NCI-H187 (cell line): ENCODE results near the gene WNT11.

ENCODE experiments used
- DNase-seq, 2 experiments: peaks; one replicate each; lab custom pipeline; 2025; lab: John Stamatoyannopoulos, UW

WNT11 gene

GRCh38 chr11:76237914-76238313, 31.6 kb upstream of the WNT11 start:
- no peak for DNase-seq

- DNase-seq = no peak
Observed at GRCh38 chr11:76237000-76237649, 30.8 kb upstream of the WNT11 start.

- DNase-seq = no peak
Observed at GRCh38 chr11:76236092-76236999, 30.0 kb upstream of the WNT11 start.

- DNase-seq = peak; percentile 52 to 91
Observed at GRCh38 chr11:76235233-76236091, 29.2 kb upstream of the WNT11 start.

DNA sequence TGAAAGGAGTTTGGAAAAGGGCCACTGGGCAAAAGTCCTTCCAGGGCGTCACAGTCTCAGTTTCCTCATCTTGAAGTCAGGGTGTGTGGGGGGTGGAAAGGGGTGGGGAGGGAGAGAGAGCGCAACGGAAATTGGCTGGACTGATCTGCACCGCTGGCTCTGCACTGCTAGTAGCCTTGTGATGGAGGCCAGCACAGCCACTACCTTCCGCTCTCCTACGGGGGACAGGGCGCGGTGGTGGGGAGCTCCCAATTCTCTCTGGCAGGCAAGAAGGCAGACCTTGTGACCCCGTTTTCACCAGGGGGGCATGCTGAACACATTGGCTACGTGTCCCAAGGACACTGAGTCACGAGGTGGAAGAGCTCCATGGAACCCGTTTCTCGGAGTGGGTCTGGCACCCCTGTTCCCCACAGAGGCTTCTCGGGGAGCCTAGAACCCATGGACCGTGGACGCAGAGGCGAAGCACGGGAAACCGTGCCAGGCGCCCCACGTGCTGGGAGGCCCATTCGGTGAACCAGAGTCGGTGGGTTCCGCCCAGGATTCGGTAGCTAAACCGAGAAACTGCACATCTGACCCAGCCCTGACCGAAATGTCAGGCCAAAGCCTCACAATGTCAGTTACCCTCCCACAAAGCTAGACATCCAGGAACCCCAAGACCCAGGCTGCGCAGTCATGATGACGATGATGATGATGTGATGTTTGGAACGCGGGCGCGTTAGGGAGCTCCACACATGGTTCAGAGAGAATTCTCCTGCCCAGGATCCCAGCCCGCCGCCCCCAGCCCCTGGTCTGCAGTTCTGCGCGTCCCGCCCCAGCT, 28.3 kb upstream of the WNT11 start:
- DNase-seq = no peak

GRCh38 chr11:76234021-76234415, 27.7 kb upstream of the WNT11 start:
- no peak for DNase-seq

DNA sequence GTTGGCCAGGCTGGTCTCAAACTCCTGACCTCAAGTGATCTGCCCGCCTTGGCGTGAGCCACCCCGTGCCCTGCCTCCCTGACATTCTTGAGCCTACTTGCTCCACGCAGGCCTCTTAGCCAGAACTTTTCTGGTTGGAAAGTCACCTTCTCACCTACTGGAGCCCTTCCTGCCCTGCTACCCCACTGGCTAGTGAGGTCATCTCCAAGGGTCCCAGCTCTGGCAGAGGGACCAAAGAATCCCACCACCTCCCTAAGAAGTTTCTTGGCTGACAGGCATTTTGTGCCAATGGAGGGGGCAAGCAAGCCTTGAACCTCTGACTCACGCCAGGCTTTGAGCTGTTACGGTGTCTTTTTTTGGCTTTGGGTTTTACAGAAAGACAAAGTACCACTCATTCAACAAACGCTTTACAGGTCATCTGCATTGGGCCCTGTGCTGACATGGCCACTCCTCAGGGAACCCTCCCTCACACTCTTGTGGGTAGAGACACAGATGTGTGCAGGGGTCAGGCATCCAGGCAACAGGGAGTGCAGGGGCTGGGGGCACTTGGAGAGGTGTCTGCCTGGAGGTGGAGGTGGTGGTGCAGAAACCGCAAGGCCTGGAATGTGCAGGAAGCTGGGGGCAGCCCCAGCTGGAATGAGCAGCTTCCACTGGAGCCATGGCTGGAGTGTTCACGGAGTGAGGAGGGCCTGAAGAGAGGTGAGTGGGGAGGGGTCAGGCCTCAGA, 27.1 kb upstream of the WNT11 start:
- no peak for DNase-seq

- DNase-seq = no peak
Observed at GRCh38 chr11:76232026-76232665, 25.8 kb upstream of the WNT11 start.

DNA sequence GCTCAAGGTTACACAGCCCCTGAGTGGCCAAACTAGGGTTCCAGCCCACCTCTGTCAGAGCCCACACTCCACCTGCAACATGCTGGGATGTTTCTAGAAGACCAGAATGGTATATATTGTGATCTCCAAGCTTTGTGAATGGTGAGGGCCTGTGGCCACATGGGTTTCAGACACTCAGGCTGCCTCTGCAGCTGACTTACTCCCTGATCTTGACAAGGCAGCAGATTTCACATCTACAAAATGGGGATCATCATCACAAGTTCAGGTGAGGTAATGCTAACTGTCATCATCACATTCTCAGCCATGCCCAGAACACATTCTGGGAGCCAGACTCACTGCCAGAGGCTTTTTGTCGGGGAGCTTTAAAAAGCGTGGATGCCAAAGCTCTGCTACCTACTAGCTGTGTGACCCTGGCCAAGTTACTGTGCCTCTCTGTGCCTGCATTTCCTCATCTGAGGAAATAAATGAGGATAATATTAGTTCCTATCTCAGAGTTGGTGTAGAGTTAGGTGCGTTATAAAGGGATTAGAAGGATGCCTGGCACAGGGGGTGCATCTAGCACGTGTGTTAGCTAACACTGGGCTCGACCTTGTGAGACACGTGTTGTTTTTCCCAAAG, 24.9 kb upstream of the WNT11 start:
- no peak for DNase-seq

DNA sequence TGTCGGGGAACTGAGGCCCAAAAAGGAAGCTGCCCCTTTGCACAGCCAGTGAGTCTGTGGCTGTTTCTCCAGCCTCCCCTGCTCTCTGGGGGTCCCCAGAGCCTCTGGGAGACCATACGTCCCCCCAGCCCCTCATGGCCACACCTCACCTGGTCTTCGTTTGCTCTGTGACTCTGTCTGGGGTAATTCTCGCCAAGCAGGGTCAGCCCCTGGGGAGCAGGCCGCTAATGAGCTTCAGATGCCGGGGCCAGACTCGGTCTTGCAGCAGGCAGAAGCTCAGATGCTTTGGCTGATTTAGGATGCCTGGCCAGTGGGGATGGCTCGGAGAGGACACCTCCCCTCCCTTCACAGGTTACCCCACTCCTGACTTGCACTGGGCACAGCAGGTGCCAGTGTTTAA, 24.1 kb upstream of the WNT11 start:
- DNase-seq = no peak

DNA sequence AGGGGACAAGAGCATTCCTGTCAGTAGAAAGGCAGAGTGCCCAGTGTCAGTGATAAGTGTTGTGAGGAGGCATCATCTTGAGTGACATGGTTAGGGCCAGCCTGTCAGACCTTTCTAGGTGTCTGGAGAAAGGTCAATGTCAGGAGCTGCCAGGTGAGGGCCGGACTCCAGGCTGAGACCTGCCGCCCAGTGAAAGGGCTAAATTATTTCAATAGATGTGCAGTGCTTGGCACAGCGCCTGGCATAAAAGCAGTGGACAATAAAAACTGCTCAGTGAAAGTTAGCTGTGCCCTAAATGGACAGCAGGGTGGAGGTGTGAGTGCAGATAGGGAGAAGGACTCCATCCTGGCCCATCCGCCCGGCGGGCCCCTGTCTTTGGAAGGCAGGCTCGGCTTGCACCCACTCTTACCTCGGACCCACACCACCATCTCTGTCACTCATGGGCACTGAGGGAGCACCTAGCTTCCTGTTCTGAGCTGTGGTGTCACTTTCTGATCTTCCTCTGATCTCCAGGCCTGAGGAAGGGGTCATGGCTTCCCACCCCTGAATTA, 23.5 kb upstream of the WNT11 start:
- DNase-seq = no peak

DNA sequence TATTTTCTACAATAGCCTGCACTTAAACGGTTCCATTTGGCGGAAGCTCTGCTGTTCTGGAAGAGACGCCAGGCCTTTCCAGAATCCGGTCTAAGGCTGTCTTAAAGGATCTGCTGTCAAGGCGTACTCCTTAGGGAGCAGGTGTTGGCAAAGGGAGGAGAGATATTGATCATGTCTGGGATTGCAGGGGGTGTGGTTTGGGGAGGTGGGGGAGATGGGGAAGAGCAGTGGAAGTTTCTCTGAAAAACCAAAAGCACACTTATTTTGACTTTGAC, 22.5 kb upstream of the WNT11 start:
- DNase-seq = no peak

- DNase-seq = no peak
Observed at GRCh38 chr11:76228071-76228874, 22.0 kb upstream of the WNT11 start.

- DNase-seq = no peak
Observed at GRCh38 chr11:76226626-76227025, 20.3 kb upstream of the WNT11 start.

- no peak for DNase-seq
Observed at GRCh38 chr11:76225122-76225611, 18.9 kb upstream of the WNT11 start.

- DNase-seq = no peak
Observed at GRCh38 chr11:76224461-76225121, 18.3 kb upstream of the WNT11 start.

DNA sequence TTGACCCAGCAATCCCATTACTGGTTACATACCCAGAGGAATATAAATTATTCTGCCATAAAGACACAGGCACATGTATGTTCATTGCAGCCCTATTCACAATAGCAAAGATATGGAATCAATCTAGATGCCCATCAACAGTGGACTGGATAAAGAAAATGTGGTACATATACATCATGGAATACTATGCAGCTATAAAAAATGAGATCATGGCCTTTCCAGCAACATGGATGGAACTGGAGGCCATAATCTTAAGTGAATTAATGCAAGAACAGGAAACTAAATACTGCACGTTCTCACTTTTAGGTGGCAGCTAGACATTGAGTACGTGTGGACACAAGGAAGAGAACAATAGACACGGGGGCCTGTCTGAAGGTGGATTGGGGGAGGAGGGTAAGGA, 15.1 kb upstream of the WNT11 start:
- DNase-seq = no peak

DNA sequence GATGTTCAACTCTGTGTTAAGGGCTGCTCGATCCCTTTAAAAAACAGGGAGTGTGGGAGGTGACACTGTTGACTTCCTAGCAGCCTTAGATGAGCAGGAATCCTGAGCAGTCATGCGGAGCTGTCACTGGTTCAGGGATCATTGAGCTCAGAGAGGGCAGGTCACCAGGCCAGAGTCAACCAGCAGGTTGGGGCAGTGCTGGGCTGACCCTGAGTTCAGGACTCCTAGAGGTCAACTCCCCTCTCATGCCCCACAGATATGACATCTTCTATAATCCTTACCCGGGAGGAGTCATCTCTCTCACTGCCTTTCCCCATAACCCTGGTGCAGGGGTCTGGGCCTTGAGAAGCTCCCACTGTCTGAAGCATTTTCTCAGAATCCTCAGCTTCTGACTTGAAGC, 12.9 kb upstream of the WNT11 start:
- no peak for DNase-seq
